ENCODE data around the gene RXFP3. TPM values are rescaled to one million over a fixed set of nuclear protein-coding genes. Genes with fewer than 3 reads are reported as not detected.
A peak's percentile ranks its signal among the peaks of the same experiment; 100 is the strongest.
"Not testable (repeated sequence)": the region's sequence is repeated elsewhere in the genome, so short reads cannot be mapped to it uniquely, and the experiment has no call there.

Gene RXFP3
- total and polyA plus RNA-seq, 5 experiments from 2014 or later, result not detected

DNA sequence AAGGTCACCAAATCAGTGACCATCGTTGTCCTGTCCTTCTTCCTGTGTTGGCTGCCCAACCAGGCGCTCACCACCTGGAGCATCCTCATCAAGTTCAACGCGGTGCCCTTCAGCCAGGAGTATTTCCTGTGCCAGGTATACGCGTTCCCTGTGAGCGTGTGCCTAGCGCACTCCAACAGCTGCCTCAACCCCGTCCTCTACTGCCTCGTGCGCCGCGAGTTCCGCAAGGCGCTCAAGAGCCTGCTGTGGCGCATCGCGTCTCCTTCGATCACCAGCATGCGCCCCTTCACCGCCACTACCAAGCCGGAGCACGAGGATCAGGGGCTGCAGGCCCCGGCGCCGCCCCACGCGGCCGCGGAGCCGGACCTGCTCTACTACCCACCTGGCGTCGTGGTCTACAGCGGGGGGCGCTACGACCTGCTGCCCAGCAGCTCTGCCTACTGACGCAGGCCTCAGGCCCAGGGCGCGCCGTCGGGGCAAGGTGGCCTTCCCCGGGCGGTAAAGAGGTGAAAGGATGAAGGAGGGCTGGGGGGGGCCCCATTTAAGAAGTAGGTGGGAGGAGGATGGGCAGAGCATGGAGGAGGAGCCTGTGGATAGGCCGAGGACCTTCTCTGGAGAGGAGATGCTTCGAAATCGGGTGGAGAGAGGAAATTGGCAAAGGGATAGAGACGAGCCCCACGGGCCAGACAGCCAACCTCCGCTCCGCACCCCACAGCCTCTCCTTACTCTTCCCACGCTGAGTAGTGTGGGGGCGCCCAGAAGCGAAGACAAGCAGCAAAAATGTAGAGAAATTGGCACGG lies 1.7 kb downstream of the RXFP3 start:
- Mint-ChIP-seq H3K36me3 (no peaks in the 10 kb centered on the region), H3K4me3 (no peak overlapping the region), H3K4me1 (peaks cover 0 to 8% (median 0%) of the 10 kb centered on the region in 4 donors), H3K9me3 (no peaks in the 10 kb centered on the region), H3K27ac (peak overlapping the region in 1 of 10 donors; percentile 26), H3K27me3 (peaks cover 20 to 75% (median 51%) of the 10 kb centered on the region in 5 donors)
- ATAC-seq (no peak), DNase-seq (no peak)
- POLR2A ChIA-PET, result no interaction called here

DNA sequence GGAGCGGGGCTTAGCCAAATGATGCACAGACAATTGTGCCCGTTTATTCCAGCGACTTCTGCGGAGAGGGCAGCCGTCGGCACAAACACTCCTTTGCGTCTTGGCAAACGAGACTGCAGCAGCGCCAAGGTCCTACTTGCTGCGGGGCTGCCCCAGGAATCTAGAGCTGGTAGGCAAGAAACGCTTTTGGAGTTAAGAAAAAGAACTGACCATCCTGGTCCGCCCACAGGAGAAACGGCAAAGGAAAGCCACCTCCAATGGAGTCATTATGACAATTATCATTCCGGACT lies 2.3 kb downstream of the RXFP3 start:
- H3K9me3 Mint-ChIP-seq, result no peaks in the 10 kb centered on the region
- POLR2A ChIA-PET, result no interaction called here
- H3K36me3 Mint-ChIP-seq, result no peaks in the 10 kb centered on the region
- no peak overlapping the region for H3K4me3 Mint-ChIP-seq
- H3K27ac Mint-ChIP-seq, result no peak overlapping the region
- peaks cover 0 to 8% (median 0%) of the 10 kb centered on the region in 4 donors for H3K4me1 Mint-ChIP-seq
- peaks cover 20 to 81% (median 54%) of the 10 kb centered on the region in 5 donors for H3K27me3 Mint-ChIP-seq
- ATAC-seq, result no peak
- DNase-seq, result no peak

DNA sequence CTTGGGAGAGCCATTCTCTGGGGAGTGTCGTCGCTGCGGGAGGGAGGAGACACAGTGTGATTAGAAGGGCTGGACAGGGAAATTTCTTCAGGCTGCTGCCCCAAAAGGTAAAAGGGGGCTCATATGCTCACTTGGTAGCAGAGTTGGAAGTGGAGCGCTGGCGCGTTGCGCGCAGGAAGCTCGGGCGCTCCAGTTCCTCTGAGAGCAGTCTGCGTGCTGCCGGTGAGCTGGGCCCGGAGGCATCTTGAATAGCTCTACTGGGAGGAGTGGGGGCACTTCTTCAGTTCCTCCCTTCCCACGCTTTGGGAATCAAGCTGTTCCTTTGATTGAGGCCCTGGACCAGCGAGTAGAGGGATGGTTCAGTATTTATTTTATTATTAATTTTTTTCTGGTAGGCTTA lies 2.7 kb downstream of the RXFP3 start:
- ATAC-seq (no peak), DNase-seq (no peak)
- no peaks in the 10 kb centered on the region for H3K9me3 Mint-ChIP-seq
- peaks cover 0 to 8% (median 0%) of the 10 kb centered on the region in 4 donors for H3K4me1 Mint-ChIP-seq
- H3K27ac Mint-ChIP-seq, result no peak overlapping the region
- POLR2A ChIA-PET, result no interaction called here
- H3K36me3 Mint-ChIP-seq, result no peaks in the 10 kb centered on the region
- H3K4me3 Mint-ChIP-seq, result no peak overlapping the region
- H3K27me3 Mint-ChIP-seq, result peaks cover 20 to 85% (median 57%) of the 10 kb centered on the region in 5 donors

DNA sequence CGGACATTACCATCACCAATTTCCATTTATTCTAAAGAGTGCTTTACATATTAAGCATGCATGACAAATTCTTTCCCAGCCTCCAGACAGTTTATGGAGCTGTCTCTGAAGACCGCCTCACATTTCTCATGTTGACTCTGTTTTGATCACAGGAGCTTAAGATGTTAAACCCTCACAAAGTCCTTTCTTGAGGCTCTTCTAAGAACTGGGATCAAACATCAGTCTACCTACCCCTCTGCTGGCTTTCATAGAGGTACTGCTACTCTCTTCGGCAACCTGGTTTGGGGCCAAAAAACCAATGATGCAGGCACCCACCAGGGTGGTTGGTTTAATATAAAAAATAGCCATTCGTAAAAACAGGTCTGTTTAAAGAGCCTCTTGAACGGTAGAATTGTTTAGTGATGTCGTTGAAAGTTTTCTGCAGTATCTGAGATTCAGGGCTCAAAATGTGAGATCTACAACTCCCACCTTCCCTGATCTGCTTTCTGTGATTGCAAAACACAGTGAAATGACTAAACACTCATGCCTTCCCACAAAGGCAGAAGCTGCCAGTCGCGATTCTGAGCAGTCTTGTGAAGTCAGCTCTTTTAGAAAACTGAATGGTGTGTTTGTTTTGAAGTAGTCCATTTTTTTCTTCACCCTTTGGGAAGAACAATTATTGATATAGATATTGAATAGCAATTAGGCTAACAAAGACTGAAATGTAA lies 3.5 kb downstream of the RXFP3 start:
- DNase-seq, result no peak
- ATAC-seq, result no peak
- POLR2A ChIA-PET, result no interaction called here
- Mint-ChIP-seq H3K4me1 (peaks cover 0 to 8% (median 0%) of the 10 kb centered on the region in 4 donors), H3K4me3 (no peak overlapping the region), H3K36me3 (no peaks in the 10 kb centered on the region), H3K27ac (no peak overlapping the region), H3K9me3 (no peaks in the 10 kb centered on the region), H3K27me3 (peaks cover 18 to 89% (median 59%) of the 10 kb centered on the region in 5 donors)

DNA sequence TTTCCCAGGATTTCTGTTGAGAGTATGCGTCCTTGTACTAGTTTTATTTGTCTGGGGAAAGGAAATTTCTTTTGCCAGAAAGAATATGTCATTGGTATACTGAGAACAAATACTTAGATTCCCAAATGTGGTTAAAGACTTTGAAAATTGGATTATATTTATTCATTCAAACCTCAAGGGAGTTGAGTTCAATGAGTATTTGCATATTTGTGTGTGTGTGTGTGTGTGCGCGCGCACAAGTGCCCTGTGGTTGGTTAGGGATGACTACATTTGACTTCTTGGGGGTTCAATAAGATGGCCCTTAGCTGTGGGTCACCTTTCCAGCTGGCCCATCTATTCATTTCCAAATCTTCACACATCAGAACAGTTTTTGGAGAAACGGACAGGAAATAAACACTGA lies 4.9 kb downstream of the RXFP3 start:
- Mint-ChIP-seq H3K4me1 (peaks cover 0 to 7% (median 0%) of the 10 kb centered on the region in 4 donors), H3K4me3 (no peak overlapping the region), H3K27me3 (peaks cover 18 to 90% (median 54%) of the 10 kb centered on the region in 5 donors), H3K36me3 (no peaks in the 10 kb centered on the region), H3K27ac (no peak overlapping the region), H3K9me3 (no peaks in the 10 kb centered on the region)
- POLR2A ChIA-PET, result no interaction called here
- ATAC-seq (no peak), DNase-seq (no peak)

DNA sequence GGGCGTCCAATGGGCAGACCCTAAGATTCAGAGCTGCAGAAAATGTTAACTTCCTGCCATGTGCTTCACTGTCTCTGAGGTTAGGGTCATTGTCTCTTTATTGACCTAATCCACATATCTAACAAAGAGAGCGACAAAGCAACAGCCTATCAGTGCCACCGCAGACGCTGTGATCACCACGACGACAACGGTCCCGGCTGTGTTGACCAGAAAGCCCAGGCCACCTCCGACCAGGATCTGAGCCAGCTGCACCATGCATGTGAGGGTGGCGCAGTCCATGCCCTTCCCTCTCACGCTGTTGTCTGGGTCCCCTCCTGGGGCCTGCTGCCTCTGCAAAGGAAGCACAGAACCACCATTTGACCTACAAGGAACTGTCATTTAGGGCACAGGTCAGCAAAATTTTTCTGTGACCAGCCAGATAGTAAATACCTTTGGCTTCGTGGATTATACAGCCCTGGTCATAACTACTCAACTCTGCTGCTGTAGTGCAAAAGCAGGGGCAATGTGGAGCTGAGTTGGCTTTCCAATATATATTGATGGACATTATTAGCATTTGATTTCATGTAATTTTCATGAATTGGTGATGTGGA lies 8.5 kb downstream of the RXFP3 start:
- Mint-ChIP-seq H3K4me1 (no peaks in the 10 kb centered on the region), H3K9me3 (peaks cover 0 to 4% (median 0%) of the 10 kb centered on the region in 9 donors), H3K4me3 (no peak overlapping the region), H3K36me3 (no peaks in the 10 kb centered on the region), H3K27me3 (peaks cover 14 to 57% (median 28%) of the 10 kb centered on the region in 5 donors), H3K27ac (no peak overlapping the region)
- ATAC-seq, result no peak
- POLR2A ChIA-PET, result interaction anchor here (0.7 kb wide), 1 partner anchor 225 kb away, joined by 3 read pairs; no protein-coding TSS in a partner anchor
- DNase-seq, result no peak

DNA sequence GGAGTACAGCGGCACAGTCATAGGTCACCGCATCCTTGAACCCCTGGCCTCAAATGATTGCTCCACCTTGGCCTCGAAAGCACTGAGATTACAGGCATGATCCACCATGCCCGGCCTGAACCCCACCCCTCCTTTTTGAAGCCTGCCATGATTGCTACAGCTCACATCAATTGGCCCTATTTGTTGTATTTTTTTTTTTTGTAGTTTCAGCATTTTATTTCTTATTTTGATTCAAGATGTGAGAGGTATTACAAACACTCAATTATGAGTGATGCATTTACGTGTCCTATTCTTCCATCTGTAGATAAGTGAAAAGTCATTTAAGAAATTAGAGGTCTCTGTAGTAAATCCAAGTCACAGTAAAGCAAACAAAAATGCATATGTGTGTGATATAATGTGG lies 16.0 kb downstream of the RXFP3 start:
- H3K4me3 Mint-ChIP-seq, ATAC-seq, H3K27me3 Mint-ChIP-seq, DNase-seq, H3K27ac Mint-ChIP-seq, H3K4me1 Mint-ChIP-seq, H3K36me3 Mint-ChIP-seq, POLR2A ChIA-PET: not testable (repeated sequence)
- H3K9me3 Mint-ChIP-seq, result peaks cover 0 to 19% (median 9%) of the 10 kb centered on the region in 9 donors

DNA sequence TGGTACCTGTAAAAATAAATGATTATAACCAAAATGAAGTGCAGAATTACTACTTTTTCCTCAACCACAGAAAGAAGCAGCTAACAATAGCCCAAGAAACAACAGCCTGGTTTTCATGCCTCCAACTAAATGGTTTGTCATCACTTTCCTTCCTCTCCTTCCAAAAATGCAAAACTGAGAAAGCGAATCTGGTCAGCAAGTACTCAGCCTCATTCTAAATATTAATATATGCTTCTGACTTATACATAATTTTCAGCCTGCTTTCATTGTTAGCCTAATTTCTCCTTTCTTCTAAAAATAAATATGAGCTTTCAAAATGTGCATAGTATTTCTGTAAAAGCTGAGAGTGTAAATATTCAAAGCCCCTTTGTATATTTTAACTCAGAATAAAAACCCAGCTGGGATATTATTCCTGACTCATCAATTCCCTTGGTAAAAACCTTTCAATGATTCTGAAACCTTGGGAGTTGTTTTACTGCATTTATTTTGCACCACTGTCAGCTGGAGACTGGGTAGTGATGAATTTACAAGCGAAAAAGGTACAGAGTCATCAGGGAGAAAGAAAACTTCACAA lies 21.5 kb downstream of the RXFP3 start:
- no peak overlapping the region for H3K4me3 Mint-ChIP-seq
- H3K4me1 Mint-ChIP-seq, result no peaks in the 10 kb centered on the region
- H3K27me3 Mint-ChIP-seq, result peaks cover 2 to 19% (median 5%) of the 10 kb centered on the region in 5 donors
- ATAC-seq (no peak), DNase-seq (no peak)
- H3K27ac Mint-ChIP-seq, result no peak overlapping the region
- H3K36me3 Mint-ChIP-seq, result peaks cover 0 to 9% (median 4%) of the 10 kb centered on the region in 3 donors
- POLR2A ChIA-PET, result no interaction called here
- peaks cover 0 to 16% (median 6%) of the 10 kb centered on the region in 9 donors for H3K9me3 Mint-ChIP-seq

DNA sequence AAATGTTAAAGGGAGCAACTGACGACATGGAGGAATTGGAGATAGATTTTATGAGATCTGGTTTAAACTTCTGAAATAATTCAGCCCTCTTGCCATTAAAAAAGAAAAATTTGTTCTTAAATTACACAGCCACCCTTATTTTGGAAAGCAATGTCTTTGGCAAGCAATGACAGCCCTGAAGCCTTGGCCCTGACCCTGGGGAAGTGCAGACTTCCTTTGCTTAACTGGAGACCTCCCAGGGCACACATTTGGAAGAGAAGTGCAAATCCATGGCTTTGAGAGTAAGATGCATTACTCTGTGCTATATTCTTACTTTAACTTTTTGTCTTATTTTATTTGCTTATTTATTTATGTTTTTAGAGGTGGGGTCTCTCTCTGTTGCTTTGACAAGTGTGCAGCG lies 22.0 kb downstream of the RXFP3 start:
- POLR2A ChIA-PET, result no interaction called here
- DNase-seq, result no peak
- ATAC-seq, result no peak
- H3K36me3 Mint-ChIP-seq, result peaks cover 0 to 9% (median 4%) of the 10 kb centered on the region in 3 donors
- H3K9me3 Mint-ChIP-seq, result peaks cover 0 to 16% (median 6%) of the 10 kb centered on the region in 9 donors
- no peak overlapping the region for H3K27ac Mint-ChIP-seq
- H3K4me3 Mint-ChIP-seq, result no peak overlapping the region
- peaks cover 2 to 19% (median 5%) of the 10 kb centered on the region in 5 donors for H3K27me3 Mint-ChIP-seq
- H3K4me1 Mint-ChIP-seq, result no peaks in the 10 kb centered on the region

DNA sequence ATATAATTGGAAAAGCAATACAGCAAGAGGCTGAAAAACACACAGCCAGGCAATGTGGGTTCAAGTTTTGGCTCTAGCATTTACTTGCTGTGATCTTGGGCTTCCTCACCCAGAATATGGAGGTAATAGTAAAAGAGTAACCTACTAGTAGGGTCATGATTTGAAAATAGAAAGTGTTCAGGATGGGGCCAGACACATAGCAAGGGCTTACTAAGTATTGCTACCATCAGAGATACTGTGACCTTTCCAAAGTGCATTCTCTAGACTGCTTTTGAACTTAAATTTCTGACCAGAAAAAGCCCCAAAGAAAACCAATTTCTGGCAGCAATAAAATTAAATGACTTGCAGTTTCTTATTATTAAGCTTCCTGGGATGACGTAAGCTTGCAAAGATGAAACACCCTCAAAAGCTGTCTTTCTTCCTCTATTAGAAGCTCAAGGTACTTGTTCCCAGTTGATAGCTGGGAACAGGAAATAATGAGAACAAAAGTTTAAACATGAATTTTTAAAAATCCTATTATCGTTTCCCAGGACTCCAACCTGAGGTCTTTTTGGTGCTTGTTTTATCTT lies 28.0 kb downstream of the RXFP3 start:
- POLR2A ChIA-PET, result no interaction called here
- no peak overlapping the region for H3K27ac Mint-ChIP-seq
- no peaks in the 10 kb centered on the region for H3K9me3 Mint-ChIP-seq
- H3K4me3 Mint-ChIP-seq, result no peak overlapping the region
- peaks cover 0 to 8% (median 2%) of the 10 kb centered on the region in 5 donors for H3K27me3 Mint-ChIP-seq
- peaks cover 0 to 8% (median 3%) of the 10 kb centered on the region in 4 donors for H3K4me1 Mint-ChIP-seq
- no peaks in the 10 kb centered on the region for H3K36me3 Mint-ChIP-seq
- no peak for ATAC-seq
- no peak for DNase-seq

DNA sequence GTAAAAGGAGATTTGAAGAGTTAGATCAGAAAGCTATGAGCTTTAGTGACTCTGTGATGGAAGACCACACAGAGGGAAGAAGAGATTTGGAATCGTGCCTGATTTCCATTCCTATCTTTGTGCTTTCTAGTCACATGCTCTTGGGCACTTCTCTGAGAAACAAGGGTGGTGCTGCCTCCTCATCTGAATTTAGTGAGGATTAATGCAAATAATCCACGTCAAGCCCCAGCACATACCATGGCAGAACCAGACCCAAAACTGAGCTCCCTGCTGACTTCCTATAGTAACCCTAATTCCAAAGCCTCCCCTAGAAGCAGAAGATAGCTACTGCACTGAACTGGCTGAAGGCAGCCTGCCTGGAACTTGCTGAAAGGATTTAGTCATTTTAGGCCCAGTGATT lies 30.6 kb downstream of the RXFP3 start:
- Mint-ChIP-seq H3K27ac (no peak overlapping the region), H3K4me1 (peaks cover 0 to 10% (median 3%) of the 10 kb centered on the region in 4 donors), H3K27me3 (peaks cover 0 to 2% (median 0%) of the 10 kb centered on the region in 5 donors), H3K4me3 (no peak overlapping the region), H3K9me3 (no peaks in the 10 kb centered on the region), H3K36me3 (no peaks in the 10 kb centered on the region)
- POLR2A ChIA-PET, result no interaction called here
- ATAC-seq (no peak), DNase-seq (no peak)

DNA sequence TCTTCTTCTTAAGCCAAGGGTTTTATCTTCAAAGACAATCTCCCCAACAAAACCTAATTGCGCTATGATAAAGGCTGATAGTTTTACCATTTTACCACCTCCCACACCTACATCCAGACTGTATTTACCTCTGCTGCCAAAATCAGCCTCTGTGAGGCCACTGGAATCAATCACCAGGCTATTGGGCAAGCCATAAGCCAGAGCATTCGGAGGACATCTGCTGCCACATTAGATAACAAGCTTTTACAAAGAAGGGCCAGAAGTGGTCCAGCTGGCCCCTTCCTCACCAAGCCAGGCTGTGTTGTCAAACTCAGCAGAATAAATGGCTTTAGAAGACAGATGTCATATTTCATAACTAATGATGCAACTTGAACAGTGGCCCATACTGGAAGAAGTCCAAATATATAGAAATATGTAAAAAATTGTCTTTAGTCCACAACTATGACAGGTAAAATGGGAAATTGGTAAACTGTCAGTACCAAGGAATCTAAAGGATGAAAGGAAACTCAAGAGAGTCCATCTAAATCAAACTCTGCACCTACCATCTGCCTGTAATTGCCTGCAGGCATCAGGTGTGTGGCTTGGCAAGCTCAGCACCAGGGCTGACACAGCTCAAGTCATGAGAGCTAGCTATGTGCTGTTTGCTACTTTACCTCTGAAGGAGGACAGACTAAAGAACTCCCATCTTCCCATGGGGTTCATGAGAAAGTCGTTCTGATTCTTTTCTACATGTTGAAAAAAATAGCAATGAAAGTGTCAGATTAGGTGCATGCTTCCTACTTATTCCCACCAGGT lies 32.2 kb downstream of the RXFP3 start:
- ATAC-seq (no peak), DNase-seq (no peak)
- Mint-ChIP-seq H3K4me1 (peaks cover 0 to 12% (median 8%) of the 10 kb centered on the region in 4 donors), H3K4me3 (no peak overlapping the region), H3K36me3 (no peaks in the 10 kb centered on the region), H3K9me3 (no peaks in the 10 kb centered on the region), H3K27ac (no peak overlapping the region), H3K27me3 (no peaks in the 10 kb centered on the region)
- POLR2A ChIA-PET, result no interaction called here

Data from naive thymus-derived CD8-positive, alpha-beta T cell (primary cell).